ENCODE data around the gene RAB36.

DNA sequence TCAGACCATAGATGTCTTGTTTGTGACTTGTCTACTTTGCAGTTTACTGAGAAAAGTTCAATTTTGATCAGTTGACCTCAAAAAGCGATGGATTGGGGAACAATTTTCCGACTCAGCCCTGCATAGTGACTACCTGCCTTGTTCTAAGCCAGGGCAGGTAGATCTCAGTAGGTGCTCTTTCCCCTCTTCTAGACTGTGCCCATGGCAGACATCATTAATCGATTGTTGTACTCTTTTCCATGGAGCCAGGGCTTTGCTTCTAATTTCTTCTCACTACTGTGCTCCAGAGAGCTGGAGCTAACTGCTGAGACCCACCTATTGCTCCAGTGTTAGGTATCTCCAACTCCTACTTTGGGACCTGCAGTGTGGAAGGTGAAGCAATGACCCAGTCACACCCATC is 9.9 kb downstream of the RAB36 start:
- TF ChIP-seq POLR2A (IDR thresholded peaks at IDR 0.05; ENCODE audit: low read length), result no peak
- TF ChIP-seq GATA1 (IDR thresholded peaks at IDR 0.05; ENCODE audit: low read depth, low read length), result no peak

Measured in erythroblast (primary cell).